Liver (tissue), 3 donors: ENCODE data around the gene CTSH.

Experiments used
- ATF3 ChIP-seq: IDR thresholded peaks from 2 replicates; pipeline ENCODE4 v1.6.1; 2016; ENCODE audit warnings: antibody characterized with exemption
- CTCF ChIP-seq: fragments of 150-350 bp; IDR thresholded peaks from 2 replicates; pipeline ENCODE4 v1.5.1; 2017; ENCODE audit warnings: improper control_type of control experiment, low read depth, low read length; ENCODE audit not compliant: missing input control
- FOXA1 ChIP-seq: IDR thresholded peaks from 2 replicates; pipeline ENCODE4 v1.6.1; 2016; ENCODE audit warnings: antibody characterized with exemption
- GABPA ChIP-seq, 2 donors: IDR thresholded peaks in 1 of 2; conservative IDR thresholded peaks in 1 of 2; 2 replicates each; pipeline ENCODE4 v1.6.1; 2016; ENCODE audit warnings: antibody characterized with exemption in 2 of 2, mild to moderate bottlenecking in 1 of 2, moderate library complexity in 1 of 2
- HNF4G ChIP-seq: IDR thresholded peaks from 2 replicates; pipeline ENCODE4 v1.6.1; 2016; ENCODE audit warnings: antibody characterized with exemption
- JUND ChIP-seq, 2 donors: IDR thresholded peaks; 2 replicates each; pipeline ENCODE4 v1.6.1; 2016; ENCODE audit warnings: antibody characterized with exemption in 2 of 2
- MAX ChIP-seq: IDR thresholded peaks from 2 replicates; pipeline ENCODE4 v1.6.1; 2016; ENCODE audit warnings: antibody characterized with exemption
- RAD21 ChIP-seq, 2 donors: IDR thresholded peaks; 2 replicates each; pipeline ENCODE4 v1.6.1; 2016; ENCODE audit warnings: antibody characterized with exemption in 2 of 2, mild to moderate bottlenecking in 2 of 2
- REST ChIP-seq: IDR thresholded peaks from 2 replicates; pipeline ENCODE4 v1.6.1; 2016; ENCODE audit warnings: antibody characterized with exemption, mild to moderate bottlenecking
- RXRA ChIP-seq, 2 donors: IDR thresholded peaks; 2 replicates each; pipeline ENCODE4 v1.6.1; 2017 to 2018; ENCODE audit warnings: antibody characterized with exemption in 2 of 2, mild to moderate bottlenecking in 1 of 2
- SP1 ChIP-seq: IDR thresholded peaks from 2 replicates; pipeline ENCODE4 v1.6.1; 2018; ENCODE audit warnings: antibody characterized with exemption, mild to moderate bottlenecking
- TAF1 ChIP-seq: conservative IDR thresholded peaks from 2 replicates; pipeline ENCODE4 v1.6.1; 2016; ENCODE audit warnings: antibody characterized with exemption, mild to moderate bottlenecking
- YY1 ChIP-seq: IDR thresholded peaks from 2 replicates; pipeline ENCODE4 v1.6.1; 2016; ENCODE audit warnings: antibody characterized with exemption, mild to moderate bottlenecking
- ZBTB33 ChIP-seq: IDR thresholded peaks from 2 replicates; pipeline ENCODE4 v1.6.1; 2016; ENCODE audit warnings: antibody characterized with exemption
- donor health status: healthy.
- donor health status: healthy.

GRCh38 chr15:78990278-78990677 lies 45.4 kb upstream of the CTSH start:
- TF ChIP-seq SP1 = no peak
- TF ChIP-seq ATF3 = no peak
- no peak for TF ChIP-seq CTCF
- TF ChIP-seq JUND (IDR thresholded peaks at IDR 0.05) = no peak
- TF ChIP-seq GABPA (IDR thresholded peaks at IDR 0.05 in 1 of 2, conservative IDR thresholded peaks at IDR 0.05 in 1 of 2) = no peak
- TF ChIP-seq REST = no peak
- TF ChIP-seq TAF1 = no peak
- TF ChIP-seq YY1 = no peak
- no peak for TF ChIP-seq MAX
- no peak for TF ChIP-seq RAD21 (IDR thresholded peaks at IDR 0.05)
- no peak for TF ChIP-seq ZBTB33
- TF ChIP-seq RXRA (IDR thresholded peaks at IDR 0.05) = no peak
- no peak for TF ChIP-seq FOXA1
- TF ChIP-seq HNF4G = no peak
